HFFc6 (cell line): Measurements from ENCODE around the gene PPP4R3C. TPM values are rescaled to one million over a fixed set of nuclear protein-coding genes. Genes with fewer than 3 reads are reported as not detected.
"Not testable (repeated sequence)": the region's sequence is repeated elsewhere in the genome, so short reads cannot be mapped to it uniquely, and the experiment has no call there.

Experiments
- DNase-seq: peaks from one replicate; pipeline ENCODE4 v3.0.0-alpha.2; 2018
- H3K27ac Mint-ChIP-seq: 2 replicates; pipeline ENCODE4 v1.8.0; 2020; ENCODE audit warnings: mild to moderate bottlenecking, mixed read lengths
- H3K27me3 Mint-ChIP-seq: 2 replicates; pipeline ENCODE4 v1.8.0; 2021; ENCODE audit warnings: mild to moderate bottlenecking, moderate library complexity, mixed read lengths; ENCODE audit not compliant: insufficient read depth
- H3K36me3 Mint-ChIP-seq: 2 replicates; pipeline ENCODE4 v1.8.0; 2021; ENCODE audit warnings: low read depth, mixed read lengths
- H3K4me1 Mint-ChIP-seq: 2 replicates; pipeline ENCODE4 v1.8.0; 2020; ENCODE audit warnings: low read depth, mixed read lengths
- H3K4me3 Mint-ChIP-seq: 2 replicates; pipeline ENCODE4 v1.8.0; 2020; ENCODE audit warnings: mild to moderate bottlenecking, moderate library complexity, mixed read lengths
- H3K9me3 Mint-ChIP-seq: 2 replicates; pipeline ENCODE4 v1.8.0; 2020; ENCODE audit warnings: mild to moderate bottlenecking, mixed read lengths
- total RNA-seq, 6 experiments: library from RNA; stranded (reverse); fragmentation: NEBNext Ultra II Directional; extraction: Animal tissue kit (Norgen Biotek cat#: 25700); gene quantifications; 2 replicates in 1 of 6; 3 replicates in 5 of 6; pipeline ENCODE4 v1.2.3, GENCODE V29; 2021
- TF ChIP-seq, protein P1 (sequence below): fragments of 200-600 bp; sonication (generic); IDR thresholded peaks from 2 replicates; pipeline ENCODE4 v1.5.0; 2021; ENCODE audit warnings: antibody characterized with exemption, mild to moderate bottlenecking

Gene PPP4R3C
- total RNA-seq, 6 experiments from 2014 or later, result not detected

DNA sequence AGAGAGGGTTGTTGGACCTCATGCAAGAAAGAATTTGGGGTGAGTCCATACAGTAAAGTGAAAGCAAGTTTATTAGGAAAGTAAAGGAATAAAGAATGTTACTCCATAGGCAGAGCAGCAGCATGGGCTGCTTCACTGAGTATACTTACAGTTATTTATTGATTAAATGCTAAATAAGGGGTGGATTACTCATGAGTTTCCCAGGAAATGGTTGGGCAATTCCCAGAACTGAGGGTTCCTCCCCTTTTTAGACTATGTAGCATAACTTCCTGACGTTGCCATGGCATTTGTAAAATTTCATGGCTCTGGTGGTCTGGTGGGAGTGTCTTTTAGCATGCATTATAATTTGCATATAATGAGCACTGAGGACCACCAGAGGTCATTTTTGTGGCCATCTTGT is 16.7 kb downstream of the PPP4R3C start:
- Mint-ChIP-seq H3K4me1 (no peaks in the 10 kb centered on the region), H3K9me3 (peaks cover 5% of the 10 kb centered on the region), H3K36me3 (no peaks in the 10 kb centered on the region), H3K4me3 (no peak overlapping the region), H3K27ac (no peak overlapping the region), H3K27me3 (no peaks in the 10 kb centered on the region)
- TF ChIP-seq, protein P1, sequence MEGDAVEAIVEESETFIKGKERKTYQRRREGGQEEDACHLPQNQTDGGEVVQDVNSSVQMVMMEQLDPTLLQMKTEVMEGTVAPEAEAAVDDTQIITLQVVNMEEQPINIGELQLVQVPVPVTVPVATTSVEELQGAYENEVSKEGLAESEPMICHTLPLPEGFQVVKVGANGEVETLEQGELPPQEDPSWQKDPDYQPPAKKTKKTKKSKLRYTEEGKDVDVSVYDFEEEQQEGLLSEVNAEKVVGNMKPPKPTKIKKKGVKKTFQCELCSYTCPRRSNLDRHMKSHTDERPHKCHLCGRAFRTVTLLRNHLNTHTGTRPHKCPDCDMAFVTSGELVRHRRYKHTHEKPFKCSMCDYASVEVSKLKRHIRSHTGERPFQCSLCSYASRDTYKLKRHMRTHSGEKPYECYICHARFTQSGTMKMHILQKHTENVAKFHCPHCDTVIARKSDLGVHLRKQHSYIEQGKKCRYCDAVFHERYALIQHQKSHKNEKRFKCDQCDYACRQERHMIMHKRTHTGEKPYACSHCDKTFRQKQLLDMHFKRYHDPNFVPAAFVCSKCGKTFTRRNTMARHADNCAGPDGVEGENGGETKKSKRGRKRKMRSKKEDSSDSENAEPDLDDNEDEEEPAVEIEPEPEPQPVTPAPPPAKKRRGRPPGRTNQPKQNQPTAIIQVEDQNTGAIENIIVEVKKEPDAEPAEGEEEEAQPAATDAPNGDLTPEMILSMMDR, result no peak
- no peak for DNase-seq

DNA sequence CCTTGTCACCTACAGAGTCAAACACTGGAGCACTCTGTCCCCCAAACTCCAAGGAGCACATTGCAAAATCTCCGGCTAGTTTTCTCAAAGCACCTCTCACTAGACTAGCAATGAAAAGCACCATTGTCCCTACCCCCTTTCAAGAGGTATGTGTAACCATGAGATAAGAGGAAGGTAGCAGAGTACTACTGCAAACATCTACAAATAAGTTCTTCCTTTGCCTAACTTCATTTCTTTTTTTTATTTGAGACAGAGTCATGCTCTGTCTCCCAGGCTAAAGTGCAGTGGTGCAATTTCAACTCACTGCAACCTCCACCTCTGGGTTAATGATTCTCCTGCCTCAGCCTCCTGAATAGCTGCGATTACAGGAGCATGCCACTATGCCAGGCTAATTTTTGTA is 17.7 kb downstream of the PPP4R3C start:
- Mint-ChIP-seq H3K9me3 (peaks cover 5% of the 10 kb centered on the region), H3K4me1 (no peaks in the 10 kb centered on the region), H3K27me3 (no peaks in the 10 kb centered on the region), H3K4me3 (no peak overlapping the region), H3K27ac (no peak overlapping the region), H3K36me3 (no peaks in the 10 kb centered on the region)
- TF ChIP-seq, protein P1, result no peak
- no peak for DNase-seq

DNA sequence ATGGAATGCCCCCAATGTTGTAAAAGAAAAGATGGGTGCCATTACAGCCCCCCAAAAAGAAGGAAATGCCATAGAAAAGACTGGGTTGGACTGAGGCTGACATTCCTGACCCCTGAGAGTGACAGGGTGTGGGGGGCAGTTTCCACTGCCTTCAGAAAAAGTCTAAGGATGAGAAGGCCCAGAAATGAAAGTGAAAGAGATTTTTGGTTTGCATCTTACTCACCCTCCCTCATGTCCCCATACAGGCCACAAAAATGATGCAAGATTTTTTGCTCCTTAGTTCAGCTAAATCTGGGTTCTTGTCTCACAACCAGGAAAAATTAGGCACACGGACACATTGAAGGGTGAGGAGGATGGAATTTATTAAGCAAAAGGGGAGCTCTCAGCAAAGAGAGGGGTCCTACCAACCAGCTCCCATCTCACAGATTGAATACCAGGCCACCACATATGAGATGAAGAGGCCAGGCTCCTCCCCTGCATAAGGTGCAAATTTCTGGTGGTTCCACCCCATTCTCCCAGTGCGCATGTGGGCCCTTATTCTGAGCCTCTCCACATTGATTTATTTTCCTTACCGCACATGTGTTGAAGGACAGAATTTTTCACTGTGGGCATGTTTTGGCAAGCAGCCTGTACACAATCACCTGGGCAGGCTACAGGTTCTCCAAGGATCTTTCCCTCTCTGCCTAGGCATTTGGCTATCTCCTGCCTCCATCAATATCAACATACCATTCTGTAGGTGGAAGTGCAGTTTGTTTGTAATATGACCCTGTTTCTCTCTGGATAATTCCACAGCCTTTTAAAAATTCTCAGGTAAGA is 18.8 kb downstream of the PPP4R3C start:
- Mint-ChIP-seq H3K27ac (no peak overlapping the region), H3K4me3 (no peak overlapping the region), H3K4me1 (no peaks in the 10 kb centered on the region), H3K27me3 (no peaks in the 10 kb centered on the region), H3K9me3 (peaks cover 5% of the 10 kb centered on the region), H3K36me3 (no peaks in the 10 kb centered on the region)
- TF ChIP-seq, protein P1, result no peak
- DNase-seq, result no peak

DNA sequence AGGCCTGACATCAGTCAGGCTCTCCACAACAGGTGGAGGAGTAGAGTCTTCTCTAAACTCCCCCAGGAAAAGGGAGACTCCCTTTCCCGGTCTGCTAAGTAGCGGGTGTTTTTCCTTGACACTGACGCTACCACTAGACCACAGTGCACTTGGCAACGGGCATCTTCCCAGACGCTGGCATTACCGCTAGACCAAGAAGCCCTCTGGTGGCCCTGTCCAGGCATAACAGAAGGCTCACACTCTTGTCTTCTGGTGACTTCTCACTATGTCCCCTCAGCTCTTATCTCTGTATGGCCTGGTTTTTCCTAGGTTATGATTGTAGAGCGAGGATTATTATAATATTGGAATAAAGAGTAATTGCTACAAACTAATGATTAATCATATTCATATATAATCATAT is 20.7 kb downstream of the PPP4R3C start:
- DNase-seq, H3K4me1 Mint-ChIP-seq, H3K36me3 Mint-ChIP-seq, H3K9me3 Mint-ChIP-seq, H3K27ac Mint-ChIP-seq, H3K27me3 Mint-ChIP-seq, H3K4me3 Mint-ChIP-seq: not testable (repeated sequence)

DNA sequence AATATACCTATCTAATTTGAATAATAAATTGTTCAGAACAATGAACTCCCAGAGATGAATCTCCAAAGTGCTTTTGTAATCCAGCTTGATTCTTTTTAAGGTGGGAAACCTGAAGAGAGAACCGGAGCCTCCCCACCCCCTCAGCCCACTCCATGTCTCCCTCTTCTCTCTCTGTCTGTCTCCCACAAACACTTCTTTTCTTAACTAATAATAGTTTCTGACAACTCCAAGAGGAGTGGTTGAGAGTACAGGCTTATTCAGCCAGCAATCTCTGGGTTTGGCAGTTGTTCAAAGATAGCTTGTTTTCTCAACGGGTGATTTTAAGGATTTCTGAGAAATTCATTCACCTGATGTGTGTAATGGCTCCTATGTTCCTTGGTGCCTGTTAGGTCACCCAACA is 23.4 kb downstream of the PPP4R3C start:
- no peaks in the 10 kb centered on the region for H3K27me3 Mint-ChIP-seq
- H3K27ac Mint-ChIP-seq, result no peak overlapping the region
- DNase-seq, result no peak
- TF ChIP-seq, protein P1, result no peak
- no peaks in the 10 kb centered on the region for H3K36me3 Mint-ChIP-seq
- peaks cover under 1% of the 10 kb centered on the region; the same call in 1 of the 2 replicates for H3K9me3 Mint-ChIP-seq
- no peak overlapping the region for H3K4me3 Mint-ChIP-seq
- H3K4me1 Mint-ChIP-seq, result no peaks in the 10 kb centered on the region

DNA sequence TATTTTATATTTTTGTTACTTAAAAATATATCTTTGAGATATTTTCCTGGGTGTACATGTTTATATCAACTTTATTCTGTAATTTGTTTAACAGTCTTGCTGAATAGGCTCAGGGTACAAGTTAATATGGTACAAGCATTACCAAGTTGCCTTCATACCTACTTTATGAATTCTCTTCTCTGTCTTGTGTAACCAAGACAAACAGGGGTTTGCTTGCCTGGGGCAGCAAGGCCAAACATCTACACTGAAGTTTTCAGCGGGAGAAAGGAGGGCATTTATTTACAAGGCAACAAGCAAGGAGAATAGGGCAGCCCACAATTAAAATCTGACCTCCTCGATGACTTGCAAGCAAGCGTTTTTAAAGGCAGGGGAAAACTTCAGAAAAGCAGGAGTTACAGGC is 24.2 kb downstream of the PPP4R3C start:
- no peaks in the 10 kb centered on the region; the same call in 1 of the 2 replicates for H3K9me3 Mint-ChIP-seq
- H3K36me3 Mint-ChIP-seq, result no peaks in the 10 kb centered on the region
- no peaks in the 10 kb centered on the region for H3K4me1 Mint-ChIP-seq
- no peak overlapping the region for H3K27ac Mint-ChIP-seq
- H3K27me3 Mint-ChIP-seq, result no peaks in the 10 kb centered on the region
- no peak overlapping the region for H3K4me3 Mint-ChIP-seq
- TF ChIP-seq, protein P1, result no peak
- DNase-seq, result no peak
